ENCODE data around the gene CTDSP2.
"Not testable (repeated sequence)": the region's sequence is repeated elsewhere in the genome, so short reads cannot be mapped to it uniquely, and the experiment has no call there.

The CTDSP2 gene

DNA sequence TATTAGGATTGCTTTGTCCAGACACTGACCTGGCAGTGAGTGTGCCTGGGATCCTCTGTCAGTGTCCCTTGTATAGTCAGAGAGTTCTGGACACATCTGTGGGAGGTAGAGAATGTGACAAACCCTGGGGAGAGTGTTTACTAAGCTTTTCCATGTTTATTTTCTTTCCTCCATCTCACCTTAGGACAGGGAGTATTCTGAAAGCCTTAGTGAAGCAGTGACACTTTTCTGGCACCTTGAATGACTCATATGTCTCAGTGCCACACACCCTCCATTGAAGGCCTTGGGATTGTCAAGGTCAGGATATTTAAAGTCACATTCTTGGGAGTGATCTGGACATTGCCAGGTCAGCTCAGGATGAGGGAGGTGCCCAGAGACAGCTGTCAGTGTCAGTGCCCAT lies 34.9 kb upstream of the CTDSP2 start:
- Histone ChIP-seq H2AFZ (ENCODE audit: low read depth, low read length) (no peak overlapping the region), H3K27ac (ENCODE audit: low read length) (no peak overlapping the region)

DNA sequence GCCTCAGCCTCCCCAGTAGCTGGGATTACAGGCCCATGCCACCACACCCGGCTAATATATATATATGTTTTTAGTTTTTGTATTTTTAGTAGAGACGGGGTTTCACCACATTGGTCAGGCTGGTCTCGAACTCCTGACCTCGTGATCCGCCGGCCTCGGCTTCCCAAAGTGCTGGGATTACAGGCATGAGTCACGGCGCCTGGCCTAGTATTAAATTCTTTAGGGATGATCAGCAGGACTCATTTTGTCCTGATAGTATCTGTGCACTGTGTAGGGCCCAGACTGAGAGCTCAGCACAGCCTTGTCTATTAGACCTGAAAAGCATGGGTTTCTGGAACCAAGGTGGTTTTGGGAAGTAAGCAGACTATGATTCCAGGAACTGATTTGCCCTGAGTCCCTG lies 34.5 kb upstream of the CTDSP2 start:
- H3K79me2 ChIP-seq (ENCODE audit: low read length); H3K27me3 ChIP-seq (ENCODE audit: low read depth, low read length); H3K4me1 ChIP-seq (ENCODE audit: low read length); H3K4me3 ChIP-seq (ENCODE audit: low read length); H4K20me1 ChIP-seq (ENCODE audit: insufficient read depth, low read length); H3K27ac ChIP-seq (ENCODE audit: low read length); H2AFZ ChIP-seq (ENCODE audit: low read depth, low read length); H3K9ac ChIP-seq (ENCODE audit: low read length); H3K9me3 ChIP-seq (ENCODE audit: insufficient read depth, low read length); H3K36me3 ChIP-seq (replicated peaks; ENCODE audit: low read depth, low read length); H3K4me2 ChIP-seq (ENCODE audit: low read length): not testable (repeated sequence)

More for the DNA sequence above, 34.9 kb upstream of the CTDSP2 start:
- H3K27me3 ChIP-seq (ENCODE audit: low read depth, low read length): 0 out of 2 replicates have a peak, but pooled peaks cover 2% of the 10 kb centered on the region
- no peak overlapping the region for H3K4me2 ChIP-seq (ENCODE audit: low read length)
- H3K9ac ChIP-seq (ENCODE audit: low read length): no peak overlapping the region
- no peaks in the 10 kb centered on the region for H4K20me1 ChIP-seq (ENCODE audit: insufficient read depth, low read length)
- H3K4me3 ChIP-seq (ENCODE audit: low read length): no peak overlapping the region
- H3K79me2 ChIP-seq (ENCODE audit: low read length): no peaks in the 10 kb centered on the region
- H3K4me1 ChIP-seq (ENCODE audit: low read length): no peaks in the 10 kb centered on the region
- peaks cover 3% of the 10 kb centered on the region; the same call in 1 of the 2 replicates for H3K9me3 ChIP-seq (ENCODE audit: insufficient read depth, low read length)
- no peaks in the 10 kb centered on the region for H3K36me3 ChIP-seq (replicated peaks; ENCODE audit: low read depth, low read length)
- no peak for TF ChIP-seq EZH2phosphoT487 (IDR thresholded peaks at IDR 0.05; ENCODE audit: low read depth)
- TF ChIP-seq, protein P1, sequence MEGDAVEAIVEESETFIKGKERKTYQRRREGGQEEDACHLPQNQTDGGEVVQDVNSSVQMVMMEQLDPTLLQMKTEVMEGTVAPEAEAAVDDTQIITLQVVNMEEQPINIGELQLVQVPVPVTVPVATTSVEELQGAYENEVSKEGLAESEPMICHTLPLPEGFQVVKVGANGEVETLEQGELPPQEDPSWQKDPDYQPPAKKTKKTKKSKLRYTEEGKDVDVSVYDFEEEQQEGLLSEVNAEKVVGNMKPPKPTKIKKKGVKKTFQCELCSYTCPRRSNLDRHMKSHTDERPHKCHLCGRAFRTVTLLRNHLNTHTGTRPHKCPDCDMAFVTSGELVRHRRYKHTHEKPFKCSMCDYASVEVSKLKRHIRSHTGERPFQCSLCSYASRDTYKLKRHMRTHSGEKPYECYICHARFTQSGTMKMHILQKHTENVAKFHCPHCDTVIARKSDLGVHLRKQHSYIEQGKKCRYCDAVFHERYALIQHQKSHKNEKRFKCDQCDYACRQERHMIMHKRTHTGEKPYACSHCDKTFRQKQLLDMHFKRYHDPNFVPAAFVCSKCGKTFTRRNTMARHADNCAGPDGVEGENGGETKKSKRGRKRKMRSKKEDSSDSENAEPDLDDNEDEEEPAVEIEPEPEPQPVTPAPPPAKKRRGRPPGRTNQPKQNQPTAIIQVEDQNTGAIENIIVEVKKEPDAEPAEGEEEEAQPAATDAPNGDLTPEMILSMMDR (IDR thresholded peaks at IDR 0.05; ENCODE audit: low read depth, low read length): no peak

DNA sequence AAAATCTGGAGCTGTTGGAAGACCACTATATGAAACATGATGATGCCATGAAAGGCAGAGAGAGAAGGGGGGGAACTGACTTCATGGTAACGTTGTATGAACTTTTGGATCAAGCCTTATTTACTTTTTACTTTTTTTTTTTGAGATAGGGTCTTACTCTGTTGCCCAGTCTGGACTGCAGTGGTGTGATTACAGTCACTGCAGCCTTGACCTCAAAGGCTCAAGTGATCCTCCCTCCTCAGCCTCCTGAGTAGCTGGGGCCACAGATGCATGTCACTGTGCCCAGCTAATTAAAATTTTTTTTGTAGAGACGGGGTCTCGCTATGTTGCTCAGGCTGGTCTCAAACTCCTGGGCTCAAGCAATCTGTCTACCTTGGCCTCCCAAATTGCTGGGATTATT lies 31.3 kb upstream of the CTDSP2 start:
- Histone ChIP-seq H3K4me1 (ENCODE audit: low read length) (peaks cover 11% of the 10 kb centered on the region), H3K9me3 (ENCODE audit: insufficient read depth, low read length) (no peaks in the 10 kb centered on the region), H3K4me3 (ENCODE audit: low read length) (no peak overlapping the region), H3K9ac (ENCODE audit: low read length) (no peak overlapping the region), H4K20me1 (ENCODE audit: insufficient read depth, low read length) (no peaks in the 10 kb centered on the region), H3K36me3 (replicated peaks; ENCODE audit: low read depth, low read length) (no peaks in the 10 kb centered on the region), H3K27ac (ENCODE audit: low read length) (no peak overlapping the region), H3K79me2 (ENCODE audit: low read length) (no peaks in the 10 kb centered on the region), H3K4me2 (ENCODE audit: low read length) (no peak overlapping the region), H3K27me3 (ENCODE audit: low read depth, low read length) (0 out of 2 replicates have a peak, but pooled peaks cover 2% of the 10 kb centered on the region), H2AFZ (ENCODE audit: low read depth, low read length) (no peak overlapping the region)
- TF ChIP-seq, protein P1 (IDR thresholded peaks at IDR 0.05; ENCODE audit: low read depth, low read length): no peak
- no peak for TF ChIP-seq EZH2phosphoT487 (IDR thresholded peaks at IDR 0.05; ENCODE audit: low read depth)

DNA sequence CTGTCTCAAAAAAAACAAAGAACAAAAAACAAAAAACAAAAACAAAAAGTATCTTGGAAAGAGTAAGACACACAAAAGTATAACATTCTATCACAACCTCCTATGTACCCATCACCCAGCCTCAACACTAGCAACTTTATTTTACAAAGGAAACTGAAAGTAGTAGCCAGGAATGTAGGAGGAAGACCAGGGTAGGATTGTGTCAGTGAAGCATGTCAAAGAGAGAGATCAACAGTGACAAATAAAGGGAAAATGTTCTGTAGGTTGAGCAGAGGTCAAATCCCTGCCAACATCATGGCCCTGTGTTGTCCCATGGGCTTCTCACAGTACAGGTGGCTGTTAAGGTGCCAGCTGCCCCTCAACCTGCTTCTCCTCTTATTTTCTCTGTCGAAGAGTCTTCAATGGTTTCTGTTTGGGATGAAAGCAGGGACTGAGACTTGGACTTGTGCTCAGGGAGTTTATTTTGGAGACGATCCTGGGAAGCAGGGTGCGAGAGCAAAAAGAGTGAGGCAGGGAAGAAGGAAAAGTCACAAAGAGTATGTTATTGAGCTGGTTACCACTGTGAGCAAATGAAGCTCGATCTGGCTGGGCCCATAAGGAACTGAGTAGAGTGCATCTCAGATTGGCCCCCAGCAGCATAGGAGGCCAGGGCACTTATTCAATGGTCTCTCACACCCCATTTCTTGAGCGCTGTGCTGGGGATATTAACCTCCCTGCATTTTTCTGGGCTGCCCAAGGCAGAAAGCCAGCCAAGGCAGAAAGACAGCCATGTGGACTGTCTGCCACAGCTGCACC lies 29.4 kb upstream of the CTDSP2 start:
- no peaks in the 10 kb centered on the region for H4K20me1 ChIP-seq (ENCODE audit: insufficient read depth, low read length)
- no peaks in the 10 kb centered on the region for H3K36me3 ChIP-seq (replicated peaks; ENCODE audit: low read depth, low read length)
- no peak overlapping the region for H2AFZ ChIP-seq (ENCODE audit: low read depth, low read length)
- no peaks in the 10 kb centered on the region for H3K79me2 ChIP-seq (ENCODE audit: low read length)
- H3K27me3 ChIP-seq (ENCODE audit: low read depth, low read length): 0 out of 2 replicates have a peak, but pooled peaks cover 2% of the 10 kb centered on the region
- TF ChIP-seq EZH2phosphoT487 (IDR thresholded peaks at IDR 0.05; ENCODE audit: low read depth): no peak
- TF ChIP-seq, protein P1 (IDR thresholded peaks at IDR 0.05; ENCODE audit: low read depth, low read length): no peak
- H3K27ac ChIP-seq (ENCODE audit: low read length): no peak overlapping the region
- no peak overlapping the region for H3K9ac ChIP-seq (ENCODE audit: low read length)
- H3K4me2 ChIP-seq (ENCODE audit: low read length): no peak overlapping the region
- no peaks in the 10 kb centered on the region for H3K9me3 ChIP-seq (ENCODE audit: insufficient read depth, low read length)
- H3K4me1 ChIP-seq (ENCODE audit: low read length): peaks cover 11% of the 10 kb centered on the region
- no peak overlapping the region for H3K4me3 ChIP-seq (ENCODE audit: low read length)
